K562 (cell line): ENCODE measurements around the gene GABRB2. TPM values are rescaled to one million over a fixed set of nuclear protein-coding genes. Genes with fewer than 3 reads are reported as not detected.

ENCODE experiments used
- ATAC-seq: fragments of 200-7000 bp; cut with Tn5 transposase; 3 replicates; pipeline ENCODE4 v1.9.1; 2020; ENCODE audit warnings: moderate library complexity
- BruUV-seq: library from RNA; stranded (reverse); fragments of 400-500 nt; replicated peaks from 2 replicates; lab custom pipeline; 2021; lab: Mats Ljungman, UMichigan
- CTCF ChIA-PET: fragments of 300-600 bp; formaldehyde crosslinking; extraction: SDS; loops from one replicate; lab custom pipeline; 2021; ENCODE audit warnings: low intra/inter-chr PET ratio; lab: Yijun Ruan, JAX
- POLR2A ChIA-PET: fragments of 300-600, 350-650 bp; sonication (Branson Sonifier 250); formaldehyde crosslinking; extraction: SDS; loops from one replicate; lab custom pipeline; 2021; ENCODE audit warnings: antibody characterized with exemption, inconsistent platforms; lab: Yijun Ruan, JAX
- DNase-seq, 4 experiments: peaks; one replicate each; pipeline versions ENCODE4 v3.0.0 to v3.0.0-alpha.2; 2011 to 2018; ENCODE audit warnings: low spot score in 3 of 4, mixed read lengths in 3 of 4; ENCODE audit errors: extremely low read depth in 1 of 4
- FAIRE-seq: peaks from 2 replicates; lab custom pipeline; 2011; peaks lifted over from hg19 to GRCh38; lab: Jason Lieb, UNC
- H2AFZ ChIP-seq: 2 replicates; pipeline ENCODE4 v1.6.0; 2011; ENCODE audit warnings: low read depth, low read length, control low read depth, inconsistent platforms
- H3K27ac ChIP-seq: fragments of 200-600 bp; 3 replicates; pipeline ENCODE4 v1.8.0; 2011; ENCODE audit warnings: low read depth, mild to moderate bottlenecking, control low read depth, inconsistent platforms, low read length, moderate library complexity, mixed read lengths; ENCODE audit errors: extremely low read depth
- H3K27me3 ChIP-seq, 2 experiments: fragments of 300-600 bp in 1 of 2; 2 replicates in 1 of 2; 3 replicates in 1 of 2; pipeline versions ENCODE4 v1.6.0 to v1.8.0; 2011; ENCODE audit warnings: inconsistent platforms in 2 of 2, low read length in 2 of 2, mild to moderate bottlenecking in 1 of 2, mixed read lengths in 1 of 2, moderate library complexity in 1 of 2; ENCODE audit not compliant: control insufficient read depth in 2 of 2, insufficient read depth in 2 of 2
- H3K36me3 ChIP-seq: fragments of 300-600 bp; 3 replicates; pipeline ENCODE4 v1.8.0; 2011; ENCODE audit warnings: mild to moderate bottlenecking, low read length, inconsistent platforms; ENCODE audit not compliant: control insufficient read depth, insufficient read depth
- H3K4me1 ChIP-seq, 2 experiments: fragments of 200-600 bp in 1 of 2; replicated peaks in 1 of 2; 2 replicates in 1 of 2; 3 replicates in 1 of 2; pipeline versions ENCODE4 v1.5.1 to v1.8.0; 2011; ENCODE audit warnings: inconsistent platforms in 2 of 2, low read length in 2 of 2, mild to moderate bottlenecking in 1 of 2, mixed read lengths in 1 of 2, moderate library complexity in 1 of 2; ENCODE audit not compliant: control insufficient read depth in 2 of 2, insufficient read depth in 2 of 2
- H3K4me2 ChIP-seq: 2 replicates; pipeline ENCODE4 v1.6.1; 2011; ENCODE audit warnings: low read length, control low read depth, inconsistent platforms, mixed read lengths; ENCODE audit not compliant: insufficient read depth
- H3K4me3 ChIP-seq: fragments of 200-600 bp; sonication (generic), shearing (Covaris generic); 2 replicates; pipeline ENCODE4 v1.5.1; 2016; ENCODE audit warnings: control low read depth, inconsistent platforms
- H3K79me2 ChIP-seq: fragments of 200-600 bp; 3 replicates; pipeline ENCODE4 v1.8.0; 2011; ENCODE audit warnings: low read length, inconsistent platforms; ENCODE audit not compliant: control insufficient read depth, insufficient read depth
- H3K9ac ChIP-seq, 2 experiments: 2 replicates each; pipeline versions ENCODE4 v1.6.0 to v1.6.1; 2011; ENCODE audit warnings: low read depth in 2 of 2, low read length in 2 of 2, control low read depth in 1 of 2, inconsistent platforms in 1 of 2, mild to moderate bottlenecking in 1 of 2, mixed read lengths in 1 of 2; ENCODE audit not compliant: insufficient read depth in 1 of 2
- H3K9me1 ChIP-seq: one replicate; pipeline ENCODE4 v1.6.0; 2011; ENCODE audit warnings: inconsistent platforms, mild to moderate bottlenecking, low read length, moderate library complexity; ENCODE audit not compliant: control insufficient read depth, insufficient read depth
- H3K9me3 ChIP-seq: replicated peaks from 2 replicates; pipeline ENCODE4 v1.5.1; 2011; ENCODE audit warnings: low read depth, low read length, inconsistent platforms; ENCODE audit not compliant: control insufficient read depth, insufficient read depth
- H4K20me1 ChIP-seq: replicated peaks from 2 replicates; pipeline ENCODE4 v1.6.1; 2011; ENCODE audit warnings: low read length, inconsistent platforms, mixed read lengths; ENCODE audit not compliant: control insufficient read depth, insufficient read depth
- ASH1L ChIP-seq: fragments of 450-650 bp; IDR thresholded peaks from 2 replicates; pipeline ENCODE4 v1.6.1; 2018; ENCODE audit warnings: borderline replicate concordance, mild to moderate bottlenecking, low read depth; ENCODE audit not compliant: partially characterized antibody
- MAFF ChIP-seq: IDR thresholded peaks from 2 replicates; pipeline ENCODE4 v1.6.1; 2012; ENCODE audit warnings: low read length, improper control_type of control experiment
- SRSF3 ChIP-seq: fragments of 200-400 bp; formaldehyde crosslinking; IDR thresholded peaks from 2 replicates; pipeline ENCODE4 v1.6.1; 2016; ENCODE audit warnings: mild to moderate bottlenecking, low read length, moderate library complexity; ENCODE audit not compliant: insufficient read depth
- SRSF9 ChIP-seq: fragments of 200-400 bp; formaldehyde crosslinking; IDR thresholded peaks from 2 replicates; pipeline ENCODE4 v1.6.1; 2017; ENCODE audit warnings: low read depth, low read length, borderline replicate concordance
- STAT5B ChIP-seq: fragments of 250-450 bp; sonication (Bioruptor Pico); IDR thresholded peaks from 2 replicates; pipeline ENCODE4 v1.8.0; 2021; ENCODE audit warnings: mild to moderate bottlenecking, inconsistent platforms
- WGBS: fragments of 100-300 bp; shearing (Covaris generic); methylation state at CpG from one replicate; pipeline ENCODE4 v1.1.6; 2016; ENCODE audit warnings: low coverage, mixed read lengths; ENCODE audit not compliant: insufficient coverage; ENCODE audit errors: missing lambda C conversion rate; 5-methylcytosine and 5-hydroxymethylcytosine counted together
- in situ Hi-C: fragments of 300-500 bp; cut with MboI; formaldehyde crosslinking; loops from 4 replicates; pipeline ENCODE4 v1.15.0; 2018; ENCODE audit warnings: inconsistent platforms, mixed read lengths
- intact Hi-C: fragments of 100-400 bp; cut with micrococcal nuclease; formaldehyde crosslinking; loops from 2 replicates; pipeline ENCODE4 v1.14.2; 2022
- polyA plus RNA-seq, 8 experiments: library from polyadenylated mRNA; depleted of rRNA in 4 of 8; stranded (reverse) in 5 of 8; unstranded in 3 of 8; fragments of >200 nt; fragmentation: Nextera tagmentation in 2 of 8; fragmentation: Illumina TruSeq in 1 of 8; extraction: Ambion mirVana in 2 of 8; extraction: Trizol in 1 of 8; gene quantifications; 2 replicates each; pipeline versions ENCODE4 v1.2.1 to v1.2.3, GENCODE V29; 2011 to 2014; ENCODE audit warnings: inconsistent platforms in 1 of 8, missing spikeins in 1 of 8
- total RNA-seq, 7 experiments: library from RNA; depleted of rRNA in 6 of 7; stranded (reverse); fragments of >200 nt in 6 of 7; fragmentation: Illumina TruSeq in 2 of 7; extraction: Trizol in 2 of 7; gene quantifications; 2 replicates each; pipeline versions ENCODE4 v1.2.1 to v1.2.3, GENCODE V29; 2011 to 2021; ENCODE audit warnings: low replicate concordance in 1 of 7
- TF ChIP-seq, protein P1 (sequence below): fragments of 250-450 bp; sonication (Bioruptor Pico); IDR thresholded peaks from 2 replicates; pipeline ENCODE4 v1.8.0; 2022; ENCODE audit warnings: inconsistent platforms

GABRB2 gene
- total and polyA plus RNA-seq, 9 of the 15 experiments (the other 6 are each of a cell fraction or from before 2014, with no cell fraction given), result not detected

DNA sequence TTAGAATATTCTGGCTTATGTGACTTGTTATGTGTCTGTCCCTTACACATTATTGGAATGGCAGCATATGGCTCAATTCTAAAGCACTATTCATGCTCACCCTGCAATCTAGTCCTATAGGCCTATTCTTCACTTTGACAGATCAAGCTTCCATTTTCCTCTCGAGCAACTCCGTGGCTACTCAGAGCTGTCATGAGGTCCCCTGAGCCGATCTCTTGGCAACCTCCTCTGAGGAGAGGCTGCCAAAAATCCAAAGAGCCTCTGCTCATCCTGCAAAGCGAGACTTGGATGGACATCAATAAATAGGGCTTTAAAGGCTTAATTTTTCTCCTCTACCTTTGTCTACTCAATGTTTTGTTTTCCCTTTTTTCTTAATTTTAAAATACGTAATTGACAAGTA lies 163.8 kb downstream of the GABRB2 start:
- WGBS, result 0% methylated on average over 5 of the region's 5 CpGs
- Histone ChIP-seq H3K79me2 (no peaks in the 10 kb centered on the region), H3K27me3 (no peaks in the 10 kb centered on the region), H3K4me3 (no peak overlapping the region), H3K4me2 (no peak overlapping the region), H3K27ac (no peak overlapping the region), H3K9ac (no peak overlapping the region), H3K9me3 (no peaks in the 10 kb centered on the region), H3K9me1 (no peaks in the 10 kb centered on the region), H2AFZ (no peak overlapping the region), H3K4me1 (no peaks in the 10 kb centered on the region), H4K20me1 (no peaks in the 10 kb centered on the region), H3K36me3 (no peaks in the 10 kb centered on the region)
- POLR2A ChIA-PET, result interaction anchor here (0.6 kb wide), 1 partner anchor 249 kb away, joined by 3 read pairs; no protein-coding TSS in a partner anchor
- BruUV-seq, result no TSS peak
- in situ Hi-C loops, result no loop called here
- FAIRE-seq, result no peak
- no peak for DNase-seq
- ATAC-seq, result no peak
- CTCF ChIA-PET, result no interaction called here
- intact Hi-C loops, result no loop called here
- TF ChIP-seq ASH1L, result no peak
- TF ChIP-seq SRSF3, result no peak
- no peak for TF ChIP-seq SRSF9
- TF ChIP-seq, protein P1, sequence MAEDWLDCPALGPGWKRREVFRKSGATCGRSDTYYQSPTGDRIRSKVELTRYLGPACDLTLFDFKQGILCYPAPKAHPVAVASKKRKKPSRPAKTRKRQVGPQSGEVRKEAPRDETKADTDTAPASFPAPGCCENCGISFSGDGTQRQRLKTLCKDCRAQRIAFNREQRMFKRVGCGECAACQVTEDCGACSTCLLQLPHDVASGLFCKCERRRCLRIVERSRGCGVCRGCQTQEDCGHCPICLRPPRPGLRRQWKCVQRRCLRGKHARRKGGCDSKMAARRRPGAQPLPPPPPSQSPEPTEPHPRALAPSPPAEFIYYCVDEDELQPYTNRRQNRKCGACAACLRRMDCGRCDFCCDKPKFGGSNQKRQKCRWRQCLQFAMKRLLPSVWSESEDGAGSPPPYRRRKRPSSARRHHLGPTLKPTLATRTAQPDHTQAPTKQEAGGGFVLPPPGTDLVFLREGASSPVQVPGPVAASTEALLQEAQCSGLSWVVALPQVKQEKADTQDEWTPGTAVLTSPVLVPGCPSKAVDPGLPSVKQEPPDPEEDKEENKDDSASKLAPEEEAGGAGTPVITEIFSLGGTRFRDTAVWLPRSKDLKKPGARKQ (CRISPR knock-in tag), result no peak

DNA sequence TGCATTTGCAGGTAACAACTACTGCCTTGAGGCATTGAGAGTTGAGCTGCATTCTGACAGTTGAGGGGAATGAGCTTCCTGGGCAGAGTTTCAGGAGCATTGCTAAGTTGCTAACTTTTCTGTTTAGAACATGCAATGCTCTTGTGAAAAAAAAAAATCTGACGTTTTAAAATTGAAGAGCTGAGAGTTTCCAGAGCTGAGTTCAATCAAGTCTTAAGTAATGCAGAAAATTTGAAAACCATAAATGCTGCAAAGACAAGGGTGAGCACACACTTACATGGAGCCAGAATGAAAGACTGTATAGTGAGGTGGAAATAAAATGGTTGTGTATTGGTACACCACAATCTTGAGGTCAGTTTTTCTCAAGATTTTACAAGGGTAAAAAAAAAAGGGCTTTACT lies 166.0 kb downstream of the GABRB2 start:
- ATAC-seq, result no peak
- intact Hi-C loops, result no loop called here
- no peak for TF ChIP-seq STAT5B
- no peak for TF ChIP-seq MAFF
- TF ChIP-seq, all 486 proteins: peak for 0
- Histone ChIP-seq H3K9ac (no peak overlapping the region), H3K9me1 (no peaks in the 10 kb centered on the region), H3K27ac (no peak overlapping the region), H4K20me1 (no peaks in the 10 kb centered on the region), H3K9me3 (no peaks in the 10 kb centered on the region), H3K4me3 (no peak overlapping the region), H2AFZ (no peak overlapping the region), H3K27me3 (no peaks in the 10 kb centered on the region), H3K36me3 (no peaks in the 10 kb centered on the region), H3K4me1 (no peaks in the 10 kb centered on the region), H3K4me2 (no peak overlapping the region), H3K79me2 (no peaks in the 10 kb centered on the region)
- ChIA-PET CTCF (no interaction called here), POLR2A (no interaction called here)
- BruUV-seq, result no TSS peak
- FAIRE-seq (no peak), DNase-seq (no peak)
- WGBS, result 0% methylated on average over 1 of the region's 1 CpG
- in situ Hi-C loops, result no loop called here
